ENCODE data around the gene CSMD2.

CSMD2 gene

DNA sequence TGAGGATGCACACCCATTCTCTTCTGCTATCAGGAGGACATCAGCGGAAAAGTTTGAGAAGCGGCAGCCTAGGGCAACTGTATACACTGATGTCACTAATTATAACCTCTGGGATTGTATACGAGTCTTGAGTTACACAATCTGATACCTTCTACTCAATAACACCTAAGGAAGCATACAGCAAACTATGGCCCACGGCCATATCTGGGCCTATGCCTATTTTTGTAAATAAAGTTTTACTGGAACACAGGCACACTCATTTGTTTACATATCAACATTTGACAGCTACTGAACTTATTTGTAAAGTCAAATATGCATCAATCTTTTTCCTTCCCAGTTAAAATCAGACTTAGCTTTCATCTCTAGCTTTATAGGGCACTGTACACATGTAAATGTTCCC lies 505.4 kb downstream of the CSMD2 start:
- DNase-seq: no peak

DNA sequence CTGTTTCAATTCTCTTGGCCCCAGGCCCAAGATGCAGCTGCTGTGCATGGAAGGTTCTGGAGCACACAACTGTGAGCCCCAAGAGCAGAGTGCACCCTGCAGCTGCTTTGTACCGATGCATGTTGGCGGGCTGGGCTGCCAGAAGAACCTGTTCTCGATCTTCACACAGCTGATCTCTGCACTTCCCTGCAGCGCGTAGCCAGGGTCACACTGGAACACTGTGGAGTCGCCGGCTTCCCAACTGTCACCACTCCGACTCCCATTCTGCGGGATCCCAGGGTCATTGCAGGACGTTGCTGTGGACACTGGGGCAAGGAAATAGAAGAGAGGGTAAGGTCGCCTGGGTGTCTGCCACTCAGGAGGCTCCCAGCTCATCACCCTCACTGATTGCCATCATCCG lies 507.2 kb downstream of the CSMD2 start:
- no peak for DNase-seq

DNA sequence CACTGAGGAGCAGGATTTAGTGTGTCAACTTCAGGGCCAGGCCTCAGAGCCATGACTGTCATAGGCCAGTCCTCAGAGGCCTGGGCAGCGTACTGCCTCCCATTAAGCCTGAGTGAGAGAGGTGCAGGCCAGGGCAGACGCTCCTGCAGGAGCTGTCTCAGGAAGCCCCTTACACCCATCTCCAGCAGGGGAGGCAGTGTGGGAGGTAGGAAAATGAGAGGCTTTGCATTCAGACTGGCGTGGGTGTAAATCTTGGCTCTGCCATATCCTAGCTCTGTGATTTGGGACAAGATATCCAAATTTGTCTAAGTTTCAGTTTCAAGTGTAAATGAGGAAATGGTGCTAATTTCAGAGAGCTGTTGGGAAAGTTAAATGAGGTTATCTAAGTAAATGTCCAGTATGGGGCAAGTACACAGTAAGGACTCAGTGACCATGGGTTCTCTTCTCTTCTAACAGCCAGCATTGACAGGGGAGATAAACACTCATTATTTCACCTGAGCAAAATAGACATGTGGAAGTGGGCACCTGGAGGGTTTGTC lies 508.5 kb downstream of the CSMD2 start:
- DNase-seq: no peak

- DNase-seq: no peak
Measured at GRCh38 chr1:33655496-33655895, 509.5 kb downstream of the CSMD2 start.

DNA sequence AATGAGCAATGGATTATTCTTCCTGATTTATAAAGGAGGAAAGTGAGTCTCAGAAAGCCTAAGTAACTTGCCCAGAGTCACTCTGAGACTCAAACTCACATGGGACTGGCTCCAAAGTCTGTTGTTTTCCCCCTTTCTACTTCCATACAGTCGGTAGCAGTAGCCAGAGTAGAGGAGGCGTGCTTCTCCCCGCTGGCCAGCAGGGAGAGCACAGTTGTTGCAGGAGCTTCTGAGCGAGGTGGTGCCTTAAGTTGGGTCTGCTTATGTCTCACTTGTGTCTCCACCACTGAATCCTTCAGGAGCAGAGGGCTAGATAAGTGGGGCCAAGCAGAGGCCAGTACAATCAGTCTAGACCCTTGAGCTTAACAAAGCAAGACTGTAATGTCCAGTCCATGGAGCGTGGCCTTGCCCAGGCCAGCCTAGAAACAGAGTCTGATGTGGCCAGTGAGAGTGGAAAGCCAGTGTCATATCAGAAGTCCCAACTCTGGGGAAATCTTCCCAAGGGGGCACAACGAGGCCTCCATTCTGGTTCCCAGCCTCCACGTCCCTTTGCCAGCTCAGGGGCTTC lies 510.7 kb downstream of the CSMD2 start:
- no peak for DNase-seq

DNA sequence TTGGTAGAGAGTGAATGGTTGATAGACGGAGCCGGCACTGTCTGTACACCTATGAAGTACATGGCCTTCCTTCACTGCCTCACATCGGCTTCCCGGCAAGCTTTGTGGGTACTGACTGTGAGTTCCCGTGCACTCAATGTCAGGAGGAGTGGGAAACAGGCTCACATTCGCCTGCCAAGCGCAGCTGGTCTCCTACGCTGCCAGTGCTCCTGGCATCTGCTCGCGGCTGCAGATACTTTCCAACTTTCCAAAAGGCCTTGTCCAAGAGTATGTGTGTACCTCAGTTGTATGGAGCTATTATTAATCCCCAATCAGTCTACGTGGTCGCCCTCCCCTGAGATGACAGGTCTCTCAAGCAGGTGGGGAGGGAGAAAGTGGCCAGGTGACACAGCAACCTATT lies 511.8 kb downstream of the CSMD2 start:
- DNase-seq: no peak

DNA sequence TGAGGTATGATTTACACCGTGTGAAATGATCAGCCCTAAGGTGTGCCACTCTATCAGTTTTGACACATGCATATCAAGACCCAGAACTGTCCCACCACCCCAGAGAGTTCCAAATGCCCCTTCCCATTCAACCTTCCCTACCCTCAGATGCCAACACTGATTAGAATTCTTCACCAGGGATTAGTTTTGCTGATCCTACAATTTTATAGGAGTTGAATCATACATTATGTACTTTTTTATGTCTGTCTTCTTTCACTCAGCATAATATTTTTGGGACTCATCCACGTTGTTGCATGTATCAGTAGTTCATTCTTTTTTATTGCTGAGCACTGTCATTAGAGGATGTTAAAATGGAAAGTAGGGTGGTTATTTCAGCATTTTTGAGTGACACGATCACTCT lies 514.3 kb downstream of the CSMD2 start:
- no peak for DNase-seq

DNA sequence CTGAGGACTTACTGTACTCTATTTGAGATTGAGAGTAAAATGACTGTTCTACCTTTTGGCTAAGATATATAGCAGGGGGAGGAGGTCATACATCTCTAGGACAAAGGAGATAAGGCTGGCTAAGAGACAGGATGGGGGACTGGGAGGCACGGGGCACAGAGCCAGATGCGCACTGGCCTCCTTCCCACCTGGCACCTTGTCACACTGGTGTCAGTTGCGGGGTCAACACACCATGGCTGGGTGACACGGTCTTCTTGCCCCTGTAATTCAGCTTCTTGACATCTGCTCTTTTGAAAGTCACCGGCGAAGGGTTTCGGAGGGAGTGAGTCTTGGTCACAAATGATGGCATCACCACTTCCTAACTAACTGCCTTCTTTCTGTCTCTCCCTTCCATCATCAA lies 515.3 kb downstream of the CSMD2 start:
- DNase-seq: no peak

DNA sequence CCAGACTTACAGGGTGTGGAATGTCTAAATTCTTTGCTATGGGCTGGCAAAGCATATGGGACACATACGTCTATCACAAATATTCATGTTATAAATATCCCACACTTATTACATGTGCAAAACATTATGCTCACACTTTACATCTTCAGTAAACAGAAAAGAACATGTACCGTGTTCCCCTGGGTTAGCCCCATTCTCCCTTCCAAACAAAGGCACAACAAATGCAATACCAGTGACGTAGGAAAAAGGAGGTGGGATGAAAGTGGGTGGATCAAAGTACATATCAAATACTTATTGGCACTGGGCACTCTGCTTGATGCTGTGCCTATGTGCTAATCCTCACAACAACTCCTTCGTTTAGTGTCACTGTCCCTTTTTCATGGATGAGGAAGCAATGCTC lies 521.8 kb downstream of the CSMD2 start:
- no peak for DNase-seq

DNA sequence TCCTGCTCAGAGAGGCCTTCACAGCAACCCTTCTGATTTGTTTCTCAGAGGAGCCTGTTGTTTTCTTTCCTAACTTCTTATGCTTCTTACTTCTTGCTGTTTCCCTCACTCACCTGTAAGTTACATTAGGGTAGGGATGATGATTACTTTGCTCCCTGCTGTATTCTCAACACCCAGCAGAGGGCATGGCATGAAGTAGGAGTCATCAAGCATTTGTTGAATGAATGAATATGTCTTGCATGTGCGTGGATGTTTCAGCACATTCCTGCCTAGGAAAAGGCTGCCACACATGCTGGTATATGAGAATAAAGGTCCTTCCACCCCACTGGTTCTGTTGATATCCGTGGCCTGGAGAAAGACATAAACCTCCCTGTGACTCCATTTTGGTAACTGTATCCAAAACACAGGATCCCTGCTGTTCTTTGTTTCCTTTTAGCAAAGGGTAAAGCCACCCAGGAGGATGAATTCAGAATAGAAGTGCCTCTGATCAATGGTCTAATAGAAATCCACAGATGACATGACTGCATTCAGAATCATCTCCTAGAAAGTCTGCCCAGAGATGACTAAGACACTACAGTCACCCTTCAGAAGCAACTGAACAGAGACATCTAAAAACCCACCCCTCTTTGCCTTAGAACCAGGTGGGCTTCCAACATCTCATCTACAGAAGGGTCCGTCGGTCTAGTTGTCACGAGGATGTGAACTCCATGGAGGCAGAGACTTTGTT lies 523.8 kb downstream of the CSMD2 start:
- no peak for DNase-seq

DNA sequence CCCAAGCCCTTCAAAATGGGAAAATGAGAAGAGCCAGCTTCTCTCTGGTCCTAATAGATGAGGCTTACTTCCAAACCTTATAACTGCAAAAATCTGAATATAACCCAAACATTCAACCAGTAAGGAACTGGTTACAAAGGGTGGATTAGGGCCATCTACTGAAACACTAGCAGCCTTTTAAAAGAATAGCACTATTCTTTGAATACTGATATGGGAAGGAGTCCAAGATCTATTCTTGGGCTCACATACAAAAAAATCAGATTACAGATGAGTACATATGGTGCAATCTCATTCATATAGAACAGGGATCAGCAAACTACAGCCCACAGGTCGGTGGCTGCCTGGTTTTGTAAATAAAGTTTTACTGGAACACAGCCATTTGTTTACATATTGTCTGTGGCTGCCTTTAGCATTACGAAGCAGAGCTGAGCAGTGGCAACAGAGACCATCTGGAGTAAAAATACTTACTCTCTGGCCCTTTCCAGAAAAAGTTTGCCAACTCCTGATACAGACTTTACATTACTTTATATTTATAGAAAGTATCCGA lies 524.8 kb downstream of the CSMD2 start:
- DNase-seq: no peak

GRCh38 chr1:33637846-33638440 lies 527.1 kb downstream of the CSMD2 start:
- no peak for DNase-seq

GRCh38 chr1:33636209-33636608 lies 528.8 kb downstream of the CSMD2 start:
- DNase-seq: no peak

GRCh38 chr1:33635336-33636012 lies 529.6 kb downstream of the CSMD2 start:
- DNase-seq: no peak

GRCh38 chr1:33634806-33635205 lies 530.2 kb downstream of the CSMD2 start:
- DNase-seq: peak; percentile 27

DNA sequence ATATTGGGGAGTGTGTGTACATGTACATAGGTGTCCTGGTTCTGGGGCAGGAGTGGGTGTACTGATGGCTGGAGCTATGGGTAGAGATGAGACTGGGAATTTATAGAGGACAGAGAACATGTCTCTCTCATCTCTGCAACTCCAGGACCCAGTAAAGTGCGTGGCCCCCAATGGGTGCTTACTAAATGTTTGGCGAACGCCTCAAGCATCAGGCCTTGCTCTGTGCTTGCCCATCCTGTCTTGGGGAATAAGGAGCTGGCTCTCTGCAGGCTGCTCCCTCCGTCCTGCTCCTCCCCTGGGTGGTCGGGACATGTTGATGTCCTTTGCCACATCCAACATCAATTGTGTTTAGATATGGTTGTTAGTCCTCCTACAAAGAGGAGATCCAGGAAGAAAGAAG lies 530.9 kb downstream of the CSMD2 start:
- DNase-seq: no peak

- DNase-seq: peak; percentile 87
Measured at GRCh38 chr1:33633019-33633801, 531.8 kb downstream of the CSMD2 start.

DNA sequence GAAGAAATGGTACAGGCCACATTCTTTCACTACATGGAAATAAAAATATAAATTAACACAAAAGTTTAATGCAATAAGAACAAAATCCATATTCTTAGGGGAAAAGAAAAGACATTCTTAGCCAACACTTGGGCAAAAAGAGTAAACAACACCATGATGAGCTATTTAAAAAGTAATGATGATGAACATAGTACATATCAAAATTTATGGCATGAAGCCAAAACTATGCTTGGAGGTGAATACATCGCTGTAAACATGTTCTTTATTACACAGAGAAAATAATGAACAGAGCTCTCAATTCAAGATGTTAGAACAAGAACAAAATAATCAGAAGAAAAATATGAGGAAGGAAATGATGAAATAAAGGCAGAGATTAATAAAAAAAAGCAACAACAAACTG lies 534.3 kb downstream of the CSMD2 start:
- no peak for DNase-seq

DNA sequence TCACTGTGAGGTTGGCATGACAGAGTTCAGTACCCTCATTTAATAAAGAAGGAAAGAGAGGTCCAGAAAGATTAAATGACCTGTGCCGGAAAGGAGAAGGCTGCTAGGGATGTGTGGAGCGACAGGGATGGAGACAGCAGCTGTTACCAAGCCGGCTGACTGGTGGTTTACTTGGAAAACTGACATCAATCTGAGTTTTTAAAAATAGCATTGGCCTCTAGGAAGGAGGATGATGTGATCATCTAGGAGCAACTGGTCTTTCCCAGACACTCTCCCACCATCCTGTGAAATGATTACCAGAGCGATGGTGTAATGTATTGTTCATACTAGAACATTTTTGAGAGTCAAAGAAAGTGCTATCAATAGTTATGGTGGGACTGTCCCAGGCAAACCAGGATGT lies 538.2 kb downstream of the CSMD2 start:
- DNase-seq: no peak

GRCh38 chr1:33624991-33625870 lies 539.8 kb downstream of the CSMD2 start:
- DNase-seq: no peak

DNA sequence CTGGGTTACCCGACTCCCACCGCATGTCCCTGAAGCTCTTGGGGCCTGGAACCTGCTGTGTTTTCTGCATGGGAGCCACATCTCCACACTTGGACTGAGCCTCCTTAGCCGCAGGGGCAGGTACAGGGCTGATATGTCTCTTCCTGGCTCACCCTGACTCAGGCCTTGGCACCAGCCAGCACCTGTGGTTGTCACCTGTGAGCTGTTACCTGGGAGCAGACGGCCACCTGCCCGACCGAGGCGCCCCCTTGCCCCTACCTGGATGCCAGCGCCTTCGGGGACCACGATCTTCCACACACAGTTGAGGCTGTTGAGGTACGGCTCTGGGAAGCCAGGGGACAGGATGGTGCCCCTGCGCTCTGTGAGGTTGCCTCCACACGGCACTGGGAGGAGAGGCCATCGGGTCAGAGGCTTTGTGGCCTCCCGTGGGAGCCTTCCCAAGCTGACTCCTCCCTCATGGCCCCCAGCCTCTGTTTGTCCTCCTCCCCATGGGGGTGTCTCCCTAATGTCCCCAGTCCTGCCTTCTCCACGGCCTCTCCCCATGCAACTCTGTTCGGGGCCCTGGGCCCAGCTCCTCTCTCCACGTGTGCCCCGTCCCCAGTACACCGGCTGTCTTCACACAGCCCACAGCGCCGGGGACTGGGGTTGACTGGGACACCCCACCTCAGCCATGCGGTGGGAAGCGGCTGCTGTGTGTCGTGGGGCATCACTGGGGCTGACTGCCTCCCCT lies 540.6 kb downstream of the CSMD2 start:
- no peak for DNase-seq

Data from stimulated activated CD4-positive, alpha-beta T cell treated with anti-CD3 and anti-CD28 coated beads, Interleukin-4, amount 100 ng/mL, for 1 hour (primary cell).